HG03460 (cell line): ENCODE measurements around the gene RTTN.
"Not testable (repeated sequence)": the region's sequence is repeated elsewhere in the genome, so short reads cannot be mapped to it uniquely, and the experiment has no call there.

Source experiments
- ATAC-seq: cut with Tn5 transposase; IDR thresholded peaks from one replicate; pipeline ENCODE4 v1.9.1; 2021; ENCODE audit not compliant: unreplicated experiment

The RTTN gene

GRCh38 chr18:69985239-69985638 lies 220.2 kb downstream of the RTTN start:
- no peak for ATAC-seq

GRCh38 chr18:69982417-69982816 lies 223.1 kb downstream of the RTTN start:
- ATAC-seq, result no peak

- peak; percentile 59 for ATAC-seq
Observed at GRCh38 chr18:69981948-69982347, 223.5 kb downstream of the RTTN start.

- ATAC-seq, result no peak
Observed at GRCh38 chr18:69980982-69981804, 224.3 kb downstream of the RTTN start.

- ATAC-seq, result no peak
Observed at GRCh38 chr18:69980509-69980908, 225.0 kb downstream of the RTTN start.

GRCh38 chr18:69978732-69979715 lies 226.5 kb downstream of the RTTN start:
- ATAC-seq, result peak; percentile 54

- ATAC-seq, result not testable (repeated sequence)
Observed at GRCh38 chr18:69975294-69975693, 230.2 kb downstream of the RTTN start.

- no peak for ATAC-seq
Observed at GRCh38 chr18:69974365-69974764, 231.1 kb downstream of the RTTN start.

- ATAC-seq, result no peak
Observed at GRCh38 chr18:69969491-69969890, 236.0 kb downstream of the RTTN start.

GRCh38 chr18:69968039-69968438 lies 237.4 kb downstream of the RTTN start:
- ATAC-seq, result peak; percentile 94

GRCh38 chr18:69963196-69963595 lies 242.3 kb downstream of the RTTN start:
- no peak for ATAC-seq

- no peak for ATAC-seq
Observed at GRCh38 chr18:69961718-69962117, 243.8 kb downstream of the RTTN start.

GRCh38 chr18:69958422-69958821 lies 247.1 kb downstream of the RTTN start:
- peak; percentile 36 for ATAC-seq

- no peak for ATAC-seq
Observed at GRCh38 chr18:69957747-69958146, 247.7 kb downstream of the RTTN start.

GRCh38 chr18:69956665-69957620 lies 248.5 kb downstream of the RTTN start:
- ATAC-seq, result peak; percentile 22

GRCh38 chr18:69956057-69956456 lies 249.4 kb downstream of the RTTN start:
- ATAC-seq, result peak; percentile 39

GRCh38 chr18:69954719-69955480 lies 250.6 kb downstream of the RTTN start:
- ATAC-seq, result peak; percentile 29

GRCh38 chr18:69953191-69953590 lies 252.3 kb downstream of the RTTN start:
- no peak for ATAC-seq
